Testis (tissue), 3 donors: ENCODE results near the gene STXBP2. TPM values are rescaled to one million over a fixed set of nuclear protein-coding genes. Genes with fewer than 3 reads are reported as not detected.
A peak's percentile ranks its signal among the peaks of the same experiment; 100 is the strongest.

Source experiments
- DNase-seq: peaks from one replicate; pipeline ENCODE4 v3.0.0-alpha.2; 2019
- H3K27ac ChIP-seq, 2 donors: fragments of 200-600 bp; sonication (generic); one replicate each; pipeline ENCODE4 v1.5.1; 2019
- H3K27me3 ChIP-seq: fragments of 200-600 bp; sonication (generic); one replicate; pipeline ENCODE4 v1.5.1; 2019
- H3K36me3 ChIP-seq: fragments of 200-600 bp; sonication (generic); one replicate; pipeline ENCODE4 v1.5.1; 2017; ENCODE audit warnings: low read depth; ENCODE audit errors: missing control alignments
- H3K4me1 ChIP-seq: fragments of 200-600 bp; sonication (generic); one replicate; pipeline ENCODE4 v1.5.1; 2019
- H3K4me3 ChIP-seq, 2 donors: fragments of 200-600 bp; sonication (generic); one replicate each; pipeline ENCODE4 v1.5.1; 2017 to 2019
- H3K9me3 ChIP-seq: fragments of 200-600 bp; sonication (generic); one replicate; pipeline ENCODE4 v1.5.1; 2017
- POLR2A ChIP-seq: fragments of 450-650 bp; IDR thresholded peaks from one replicate; pipeline ENCODE4 v1.6.1; 2017; ENCODE audit warnings: antibody characterized with exemption, mild to moderate bottlenecking, moderate library complexity
- WGBS, 2 donors: methylation state at CpG; one replicate each; pipeline ENCODE4 v1.1.5; 2018; 5-methylcytosine and 5-hydroxymethylcytosine counted together
- intact Hi-C: fragments of 100-400 bp; cut with DNase I; formaldehyde crosslinking; loops from one replicate; pipeline ENCODE4 v1.15.1; 2023; ENCODE audit warnings: low total_unique reads
- polyA plus RNA-seq: library from polyadenylated mRNA; stranded (reverse); fragments of 350-450 nt; fragmentation: Illumina TruSeq; extraction: RNeasy Lipid Tissue Mini Kit (QIAGEN cat#74804); gene quantifications from one replicate; pipeline ENCODE4 v1.2.3, GENCODE V29; 2014; ENCODE audit warnings: low read depth, low replicate concordance; ENCODE audit not compliant: insufficient read depth
- total RNA-seq, 2 donors: library from RNA; depleted of rRNA; stranded (reverse); fragments of >200 nt; gene quantifications; one replicate each; pipeline ENCODE4 v1.2.3, GENCODE V29; 2016
- TF ChIP-seq, protein P1 (sequence below), 3 experiments: fragments of 450-650 bp in 2 of 3; fragments of 200-600 bp in 1 of 3; sonication (generic) in 1 of 3; IDR thresholded peaks; one replicate each; pipeline ENCODE4 v1.5.1; 2016 to 2019; ENCODE audit warnings: antibody characterized with exemption in 3 of 3, mild to moderate bottlenecking in 2 of 3, moderate library complexity in 1 of 3

STXBP2 gene
- total and polyA plus RNA-seq, 3 donors from 2014 or later: 135 to 156 (median 155) TPM

GRCh38 chr19:7648265-7649014 lies 11.5 kb downstream of the STXBP2 start:
- H3K4me1 ChIP-seq: no peaks in the 10 kb centered on the region
- no peaks in the 10 kb centered on the region for H3K9me3 ChIP-seq
- 81 to 82% methylated on average over 15 of the region's 15 CpGs for WGBS, 2 donors
- no peaks in the 10 kb centered on the region for H3K27me3 ChIP-seq
- no peak for DNase-seq
- TF ChIP-seq, protein P1, sequence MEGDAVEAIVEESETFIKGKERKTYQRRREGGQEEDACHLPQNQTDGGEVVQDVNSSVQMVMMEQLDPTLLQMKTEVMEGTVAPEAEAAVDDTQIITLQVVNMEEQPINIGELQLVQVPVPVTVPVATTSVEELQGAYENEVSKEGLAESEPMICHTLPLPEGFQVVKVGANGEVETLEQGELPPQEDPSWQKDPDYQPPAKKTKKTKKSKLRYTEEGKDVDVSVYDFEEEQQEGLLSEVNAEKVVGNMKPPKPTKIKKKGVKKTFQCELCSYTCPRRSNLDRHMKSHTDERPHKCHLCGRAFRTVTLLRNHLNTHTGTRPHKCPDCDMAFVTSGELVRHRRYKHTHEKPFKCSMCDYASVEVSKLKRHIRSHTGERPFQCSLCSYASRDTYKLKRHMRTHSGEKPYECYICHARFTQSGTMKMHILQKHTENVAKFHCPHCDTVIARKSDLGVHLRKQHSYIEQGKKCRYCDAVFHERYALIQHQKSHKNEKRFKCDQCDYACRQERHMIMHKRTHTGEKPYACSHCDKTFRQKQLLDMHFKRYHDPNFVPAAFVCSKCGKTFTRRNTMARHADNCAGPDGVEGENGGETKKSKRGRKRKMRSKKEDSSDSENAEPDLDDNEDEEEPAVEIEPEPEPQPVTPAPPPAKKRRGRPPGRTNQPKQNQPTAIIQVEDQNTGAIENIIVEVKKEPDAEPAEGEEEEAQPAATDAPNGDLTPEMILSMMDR (IDR thresholded peaks at IDR 0.05): no peak
- TF ChIP-seq POLR2A: no peak
- intact Hi-C loops: no loop called here
- no peak overlapping the region for H3K27ac ChIP-seq
- no peak overlapping the region for H3K4me3 ChIP-seq
- no peaks in the 10 kb centered on the region for H3K36me3 ChIP-seq

DNA sequence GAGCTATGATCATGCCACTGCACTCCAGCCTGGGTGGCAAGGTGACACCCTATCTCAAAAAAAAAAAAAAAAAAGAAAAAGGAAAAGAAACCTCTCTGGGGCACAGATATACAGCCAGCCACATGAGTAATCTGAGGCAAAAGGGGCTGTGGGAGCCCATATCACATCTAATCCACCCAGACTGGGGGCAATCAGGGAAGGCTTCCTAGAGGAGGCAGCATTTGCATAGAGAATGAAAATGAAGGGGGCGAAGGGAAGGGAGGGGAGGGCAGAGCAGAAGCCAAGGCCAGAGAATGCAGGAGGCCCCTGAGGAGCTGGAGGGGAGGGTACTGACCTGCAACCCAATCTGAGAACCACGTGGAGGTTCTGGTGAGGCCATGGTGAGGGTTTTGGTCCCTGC lies 13.2 kb downstream of the STXBP2 start:
- Histone ChIP-seq H3K9me3 (no peaks in the 10 kb centered on the region), H3K4me1 (no peaks in the 10 kb centered on the region), H3K27ac (no peak overlapping the region), H3K36me3 (no peaks in the 10 kb centered on the region), H3K27me3 (no peaks in the 10 kb centered on the region), H3K4me3 (no peak overlapping the region)
- intact Hi-C loops: no loop called here
- no peak for TF ChIP-seq POLR2A
- TF ChIP-seq, protein P1 (IDR thresholded peaks at IDR 0.05): no peak
- no peak for DNase-seq
- WGBS, 2 donors: 37 to 48% methylated on average over 2 of the region's 2 CpGs

DNA sequence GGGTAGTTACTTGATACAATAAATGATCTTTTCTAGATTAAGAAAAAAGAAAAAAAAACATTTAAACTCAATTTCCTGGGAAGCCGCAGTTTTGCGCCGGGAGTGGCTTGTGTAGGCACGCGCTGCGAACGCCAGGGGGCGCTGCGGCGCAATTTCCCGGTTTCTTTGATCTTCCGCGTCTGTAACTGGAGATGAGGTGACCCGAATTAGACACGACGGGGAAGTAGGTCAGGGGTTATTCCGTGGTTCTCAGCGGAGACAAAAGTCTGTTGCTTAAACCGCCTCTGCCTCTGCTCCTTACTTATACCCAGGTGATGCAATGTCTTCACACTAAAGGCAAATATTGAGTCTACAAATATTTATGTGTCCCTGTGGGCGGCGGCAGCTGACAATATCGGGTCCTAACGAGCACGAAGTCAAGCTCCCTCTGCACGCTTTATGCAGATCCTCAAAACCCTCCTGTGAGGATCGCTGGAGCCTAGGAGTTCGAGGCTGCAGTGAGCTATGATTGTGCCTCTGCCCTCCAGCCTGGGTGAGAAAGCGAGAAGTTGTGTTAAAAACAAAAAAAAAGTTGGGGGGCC lies 15.2 kb downstream of the STXBP2 start:
- Histone ChIP-seq H3K4me3 (no peak overlapping the region), H3K4me1 (no peaks in the 10 kb centered on the region), H3K9me3 (no peaks in the 10 kb centered on the region), H3K27me3 (no peaks in the 10 kb centered on the region), H3K36me3 (no peaks in the 10 kb centered on the region), H3K27ac (no peak overlapping the region)
- TF ChIP-seq POLR2A: no peak
- TF ChIP-seq, protein P1 (IDR thresholded peaks at IDR 0.05): peak; percentile 92 to 99 (median 93)
- peak; percentile 86 for DNase-seq
- intact Hi-C loops: no loop called here
- 4 to 5% methylated on average over 28 of the region's 28 CpGs for WGBS, 2 donors

DNA sequence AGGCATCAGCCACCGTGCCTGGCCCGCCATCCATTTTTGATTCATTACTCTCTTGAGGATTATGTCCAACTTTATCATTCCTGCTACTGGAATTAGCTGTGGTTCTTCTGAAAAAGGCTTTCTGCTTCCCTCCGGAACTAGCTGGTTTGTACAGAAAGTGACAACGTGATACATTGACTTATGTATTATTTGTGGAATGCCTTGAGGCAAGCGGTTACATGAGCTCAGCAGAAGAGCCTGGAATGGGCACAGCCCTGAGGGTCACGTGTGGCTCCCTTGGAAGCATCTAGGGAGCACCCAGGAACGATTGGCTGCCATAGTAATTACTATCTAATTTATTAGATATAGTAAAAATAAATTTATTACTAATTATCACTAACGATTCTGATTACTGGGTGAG lies 17.5 kb downstream of the STXBP2 start:
- no peaks in the 10 kb centered on the region for H3K9me3 ChIP-seq
- intact Hi-C loops: no loop called here
- WGBS, 2 donors: 58 to 64% methylated on average over 8 of the region's 8 CpGs

More for the DNA sequence above, 17.5 kb downstream of the STXBP2 start:
- Histone ChIP-seq H3K27me3 (no peaks in the 10 kb centered on the region), H3K4me3 (no peak overlapping the region), H3K36me3 (no peaks in the 10 kb centered on the region), H3K27ac (no peak overlapping the region), H3K4me1 (no peaks in the 10 kb centered on the region)
- DNase-seq: no peak
- no peak for TF ChIP-seq POLR2A
- TF ChIP-seq, protein P1 (IDR thresholded peaks at IDR 0.05): no peak
